GM06990 (cell line): ENCODE measurements around the gene NGLY1.

Experiments used
- DNase-seq: peaks from one replicate; pipeline ENCODE4 v3.0.0-alpha.2; 2011; ENCODE audit not compliant: insufficient read length; ENCODE audit errors: extremely low read depth
- H3K27me3 ChIP-seq: replicated peaks from 2 replicates; pipeline ENCODE4 v1.6.0; 2011; ENCODE audit warnings: low read length; ENCODE audit not compliant: control insufficient read depth, insufficient read depth
- H3K36me3 ChIP-seq: 2 replicates; pipeline ENCODE4 v1.5.1; 2011; ENCODE audit warnings: low read length; ENCODE audit not compliant: control insufficient read depth, insufficient read depth
- H3K4me3 ChIP-seq: replicated peaks from 2 replicates; pipeline ENCODE4 v1.5.1; 2011; ENCODE audit warnings: low read depth, mild to moderate bottlenecking, control low read depth, low read length
- CTCF ChIP-seq: IDR thresholded peaks from 2 replicates; pipeline ENCODE4 v1.5.1; 2011; ENCODE audit warnings: low read length, control low read depth, mild to moderate bottlenecking, inconsistent platforms; ENCODE audit not compliant: insufficient read depth, poor library complexity, severe bottlenecking

The NGLY1 gene

GRCh38 chr3:25817107-25817506 lies 33.9 kb upstream of the NGLY1 start:
- Histone ChIP-seq H3K27me3 (no peaks in the 10 kb centered on the region), H3K4me3 (no peak overlapping the region), H3K36me3 (no peaks in the 10 kb centered on the region)
- no peak for TF ChIP-seq CTCF
- DNase-seq, result no peak

- Histone ChIP-seq H3K36me3 (no peaks in the 10 kb centered on the region), H3K4me3 (no peak overlapping the region), H3K27me3 (no peaks in the 10 kb centered on the region)
- TF ChIP-seq CTCF, result no peak
- DNase-seq, result no peak
Observed at GRCh38 chr3:25812644-25813043, 29.4 kb upstream of the NGLY1 start.

- H3K4me3 ChIP-seq, result no peak overlapping the region
Observed at GRCh38 chr3:25804676-25805075, 21.4 kb upstream of the NGLY1 start.

GRCh38 chr3:25803833-25804232 lies 20.6 kb upstream of the NGLY1 start:
- DNase-seq, result no peak
- H3K27me3 ChIP-seq, result no peaks in the 10 kb centered on the region
- no peak for TF ChIP-seq CTCF
- no peak overlapping the region for H3K4me3 ChIP-seq
- H3K36me3 ChIP-seq, result no peaks in the 10 kb centered on the region

More at GRCh38 chr3:25804676-25805075, 21.4 kb upstream of the NGLY1 start:
- Histone ChIP-seq H3K27me3 (no peaks in the 10 kb centered on the region), H3K36me3 (no peaks in the 10 kb centered on the region)
- no peak for TF ChIP-seq CTCF
- no peak for DNase-seq

- no peak for DNase-seq
- Histone ChIP-seq H3K27me3 (no peaks in the 10 kb centered on the region), H3K4me3 (no peak overlapping the region), H3K36me3 (no peaks in the 10 kb centered on the region)
- TF ChIP-seq CTCF, result no peak
Observed at GRCh38 chr3:25801786-25802185, 18.5 kb upstream of the NGLY1 start.

GRCh38 chr3:25789596-25790556 lies 6.6 kb upstream of the NGLY1 start, which contains the start of gene OXSM:
OXSM (plus strand) TSS chr3:25790090; CDS start chr3:25791021, 931 bp downstream.
- no peaks in the 10 kb centered on the region for H3K27me3 ChIP-seq
- H3K4me3 ChIP-seq, result peak within 1 kb of the TSS; percentile 81
- peak; percentile 95 for DNase-seq
- H3K36me3 ChIP-seq, result no peaks in the 10 kb centered on the region; the same call in 1 of the 2 replicates
- TF ChIP-seq CTCF, result no peak
